Aorta (tissue), 5 donors: ENCODE measurements around the gene VEZT. TPM values are rescaled to one million over a fixed set of nuclear protein-coding genes. Genes with fewer than 3 reads are reported as not detected.
"Not testable (repeated sequence)": the region's sequence is repeated elsewhere in the genome, so short reads cannot be mapped to it uniquely, and the experiment has no call there.

ENCODE experiments used
- ATAC-seq: fragments of 200-7000 bp; cut with Tn5 transposase; one replicate; pipeline ENCODE4 v1.9.1; 2022; ENCODE audit warnings: moderate library complexity; ENCODE audit not compliant: low FRiP score
- DNase-seq, 2 donors: peaks; one replicate each; pipeline ENCODE4 v3.0.0-alpha.2; 2020
- H3K27ac ChIP-seq, 2 donors: one replicate each; pipeline ENCODE4 v1.5.1; 2013; ENCODE audit warnings: low read length in 2 of 2, mild to moderate bottlenecking in 2 of 2, moderate library complexity in 2 of 2, control low read depth in 1 of 2, inconsistent platforms in 1 of 2, low read depth in 1 of 2
- H3K27me3 ChIP-seq, 2 donors: one replicate each; pipeline ENCODE4 v1.6.1; 2013; ENCODE audit warnings: control low read depth in 1 of 2, low read length in 1 of 2, mild to moderate bottlenecking in 1 of 2, moderate library complexity in 1 of 2; ENCODE audit not compliant: insufficient read depth in 2 of 2, control insufficient read depth in 1 of 2
- H3K36me3 ChIP-seq, 2 donors: one replicate each; pipeline ENCODE4 v1.6.1; 2013; ENCODE audit warnings: control low read depth in 1 of 2, low read length in 1 of 2, mild to moderate bottlenecking in 1 of 2; ENCODE audit not compliant: insufficient read depth in 2 of 2, control insufficient read depth in 1 of 2
- H3K4me1 ChIP-seq, 2 donors: one replicate each; pipeline ENCODE4 v1.6.1; 2013; ENCODE audit warnings: low read length in 2 of 2, control low read depth in 1 of 2, mild to moderate bottlenecking in 1 of 2, moderate library complexity in 1 of 2; ENCODE audit not compliant: insufficient read depth in 2 of 2, control insufficient read depth in 1 of 2
- H3K4me3 ChIP-seq, 2 donors: one replicate each; pipeline ENCODE4 v1.5.1; 2013; ENCODE audit warnings: low read length in 2 of 2, control low read depth in 1 of 2, mild to moderate bottlenecking in 1 of 2
- H3K9me3 ChIP-seq: one replicate; pipeline ENCODE4 v1.6.1; 2013; ENCODE audit warnings: mild to moderate bottlenecking, low read length; ENCODE audit not compliant: control insufficient read depth
- WGBS, 2 donors: extraction: QIAGEN DNeasy Blood & Tissue Kit; methylation state at CpG; one replicate each; pipeline ENCODE4 v1.1.7; 2013; 5-methylcytosine and 5-hydroxymethylcytosine counted together
- intact Hi-C, 2 donors: fragments of 100-400 bp; cut with DNase I; formaldehyde crosslinking; loops; one replicate each; pipeline versions ENCODE4 v1.14.2 to v1.15.0; 2022
- polyA plus RNA-seq, 2 donors: library from polyadenylated mRNA; stranded (reverse); fragments of 200-250 nt; gene quantifications; one replicate each; pipeline ENCODE4 v1.2.3, GENCODE V29; 2013
- total RNA-seq, 2 donors: library from RNA; stranded (reverse); fragmentation: NEBNext Ultra II Directional; extraction: Animal tissue kit (Norgen Biotek cat#: 25700); gene quantifications; one replicate each; pipeline ENCODE4 v1.2.1, GENCODE V29; 2021
- donor health status: healthy with polysubstance abuse.
- donor health status: Bipolar disorder and iron deficiency.
- donor health status: DM: no; HTN: no; CAD: no.
- donor health status: DM: no; HTN: no; CAD: no.
- donor health status: DM: yes; HTN: yes; CAD: no.

Gene VEZT
- total and polyA plus RNA-seq, 4 donors = 39.0 to 103 (median 68.9) TPM

DNA sequence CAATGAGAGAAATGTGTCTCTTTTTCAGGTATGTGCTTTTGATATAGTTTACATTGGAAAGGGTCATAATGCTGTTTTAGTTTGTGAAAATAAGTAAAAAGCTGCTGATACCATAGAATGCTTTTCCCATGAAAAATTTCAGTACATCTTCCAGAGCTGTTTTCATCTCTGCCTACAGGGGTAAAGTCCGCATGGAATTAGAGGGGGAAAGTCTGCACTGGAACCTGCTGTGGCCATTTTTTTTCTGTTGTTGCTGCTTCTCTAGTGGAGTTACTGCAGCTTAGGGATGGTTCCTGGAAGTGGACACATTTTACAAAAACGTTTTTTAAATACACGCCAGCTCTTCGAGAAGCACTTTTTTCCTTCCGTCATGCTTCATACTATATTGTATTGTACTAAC, 81.3 kb downstream of the VEZT start:
- peak overlapping the region in 1 of 2 donors; percentile 11 for H3K27ac ChIP-seq
- H3K27me3 ChIP-seq = no peaks in the 10 kb centered on the region
- peaks cover 4 to 5% of the 10 kb centered on the region in 2 donors for H3K36me3 ChIP-seq
- intact Hi-C loops = no loop called here
- ATAC-seq (no peak), DNase-seq (no peak)
- H3K4me3 ChIP-seq = no peak overlapping the region
- H3K9me3 ChIP-seq = no peaks in the 10 kb centered on the region
- 80 to 84% methylated on average over 5 of the region's 5 CpGs for WGBS, 2 donors
- H3K4me1 ChIP-seq = peaks cover 0 to 2% of the 10 kb centered on the region in 2 donors

GRCh38 chr12:95300286-95300685, 82.7 kb downstream of the VEZT start:
- DNase-seq (no peak), ATAC-seq (no peak)
- 88 to 92% methylated on average over 2 of the region's 2 CpGs for WGBS, 2 donors
- no peak overlapping the region for H3K27ac ChIP-seq
- intact Hi-C loops = loop anchor here in 1 of 2 donors (10.0 kb wide), 1 partner anchor 55 kb away; no protein-coding TSS in a partner anchor
- H3K36me3 ChIP-seq = peaks cover 3 to 4% of the 10 kb centered on the region in 2 donors
- H3K4me3 ChIP-seq = no peak overlapping the region
- peaks cover 0 to 4% of the 10 kb centered on the region in 2 donors for H3K4me1 ChIP-seq
- no peaks in the 10 kb centered on the region for H3K9me3 ChIP-seq
- H3K27me3 ChIP-seq = no peaks in the 10 kb centered on the region

DNA sequence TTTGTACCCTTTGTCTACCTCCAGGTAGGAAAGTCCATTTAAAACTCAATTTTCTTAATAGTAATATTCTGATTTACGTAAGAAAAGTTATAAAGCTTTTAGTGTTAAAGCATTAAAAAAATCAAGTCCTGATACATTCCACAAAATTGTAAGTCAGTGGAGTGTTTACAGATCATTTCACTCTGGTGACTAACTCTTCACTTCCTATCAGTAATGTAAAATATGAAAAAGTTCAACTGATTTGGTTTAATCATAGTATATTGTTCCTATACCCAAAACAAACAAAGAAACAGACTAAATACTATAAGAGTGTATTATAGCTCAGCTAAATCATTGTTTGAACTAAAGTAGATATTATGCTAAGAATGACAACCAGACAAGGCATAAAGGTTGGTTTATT, 85.9 kb downstream of the VEZT start:
- intact Hi-C loops = loop anchor here in 1 of 2 donors (10.0 kb wide), 1 partner anchor 59 kb away; no protein-coding TSS in a partner anchor
- ATAC-seq = no peak
- no peak for DNase-seq

GRCh38 chr12:95304673-95305198, 87.1 kb downstream of the VEZT start:
- Histone ChIP-seq H3K36me3 (peaks cover 5 to 6% of the 10 kb centered on the region in 2 donors), H3K4me3 (no peak overlapping the region), H3K27me3 (no peaks in the 10 kb centered on the region), H3K9me3 (no peaks in the 10 kb centered on the region), H3K27ac (no peak overlapping the region), H3K4me1 (peaks cover 0 to 4% of the 10 kb centered on the region in 2 donors)
- ATAC-seq (no peak), DNase-seq (no peak)
- intact Hi-C loops = loop anchor here in 1 of 2 donors (10.0 kb wide), 1 partner anchor 60 kb away; no protein-coding TSS in a partner anchor
- WGBS, 2 donors = 31 to 39% methylated on average over 3 of the region's 3 CpGs

More for the DNA sequence above, 85.9 kb downstream of the VEZT start:
- Histone ChIP-seq H3K4me3 (no peak overlapping the region), H3K27me3 (no peaks in the 10 kb centered on the region), H3K9me3 (no peaks in the 10 kb centered on the region), H3K4me1 (peaks cover 0 to 4% of the 10 kb centered on the region in 2 donors), H3K36me3 (peaks cover 4 to 6% of the 10 kb centered on the region in 2 donors), H3K27ac (no peak overlapping the region)
- WGBS, 2 donors = 67 to 72% methylated on average over 1 of the region's 1 CpG

GRCh38 chr12:95312656-95313055, 95.0 kb downstream of the VEZT start:
- Histone ChIP-seq H3K27me3 (no peaks in the 10 kb centered on the region), H3K4me1 (no peaks in the 10 kb centered on the region), H3K4me3 (no peak overlapping the region), H3K27ac (no peak overlapping the region), H3K9me3 (no peaks in the 10 kb centered on the region), H3K36me3 (peaks cover 3 to 5% of the 10 kb centered on the region in 2 donors)
- no peak for DNase-seq
- ATAC-seq = no peak
- 71 to 74% methylated on average over 1 of the region's 1 CpG for WGBS, 2 donors
- intact Hi-C loops = no loop called here

DNA sequence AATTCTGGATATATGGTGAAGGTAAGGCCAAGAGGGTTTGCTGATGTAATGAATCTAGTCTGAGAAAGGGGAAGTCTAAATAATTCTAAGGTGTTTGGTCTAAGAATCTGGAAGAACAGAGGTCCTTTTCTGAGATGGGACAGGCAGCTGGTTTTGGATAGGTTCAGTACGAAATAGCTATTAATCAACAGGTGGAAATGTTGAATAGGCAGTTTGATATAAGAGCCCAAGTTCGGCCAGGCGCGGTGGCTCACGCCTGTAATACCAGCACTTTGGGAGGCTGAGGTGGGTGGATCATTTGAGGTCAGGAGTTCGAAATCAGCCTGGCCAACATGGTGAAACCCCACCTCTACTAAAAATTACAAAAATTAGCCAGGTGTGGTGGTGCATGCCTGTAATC, 97.1 kb downstream of the VEZT start:
- H3K27me3 ChIP-seq, H3K9me3 ChIP-seq, H3K27ac ChIP-seq, ATAC-seq, H3K4me1 ChIP-seq, DNase-seq, H3K36me3 ChIP-seq, H3K4me3 ChIP-seq, intact Hi-C loops: not testable (repeated sequence)
- WGBS, 2 donors = 89 to 91% methylated on average over 6 of the region's 6 CpGs

DNA sequence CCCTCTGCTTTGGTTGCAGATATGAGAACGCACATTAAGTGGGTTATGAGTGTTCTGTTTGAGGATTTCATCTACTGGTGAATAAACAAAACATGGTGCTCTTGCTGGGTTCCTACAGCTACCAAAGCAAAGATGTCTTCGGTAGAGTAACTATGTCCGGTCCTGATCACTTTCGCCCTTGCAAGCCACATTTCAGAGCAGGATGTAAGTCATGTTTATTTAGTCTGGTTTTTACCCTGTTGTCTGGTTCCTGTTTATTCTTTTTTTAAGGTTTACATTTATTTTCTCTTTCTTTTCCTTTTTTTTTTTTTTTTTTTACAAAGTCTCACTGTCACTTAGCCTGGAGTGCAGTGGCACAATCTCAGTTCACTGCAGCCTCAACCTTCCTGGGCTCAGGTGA, 99.2 kb downstream of the VEZT start:
- 90 to 91% methylated on average over 4 of the region's 4 CpGs for WGBS, 2 donors
- ATAC-seq (no peak), DNase-seq (no peak)
- intact Hi-C loops = no loop called here
- Histone ChIP-seq H3K27me3 (no peaks in the 10 kb centered on the region), H3K27ac (no peak overlapping the region), H3K4me1 (no peaks in the 10 kb centered on the region), H3K9me3 (no peaks in the 10 kb centered on the region), H3K4me3 (no peak overlapping the region), H3K36me3 (no peaks in the 10 kb centered on the region)

DNA sequence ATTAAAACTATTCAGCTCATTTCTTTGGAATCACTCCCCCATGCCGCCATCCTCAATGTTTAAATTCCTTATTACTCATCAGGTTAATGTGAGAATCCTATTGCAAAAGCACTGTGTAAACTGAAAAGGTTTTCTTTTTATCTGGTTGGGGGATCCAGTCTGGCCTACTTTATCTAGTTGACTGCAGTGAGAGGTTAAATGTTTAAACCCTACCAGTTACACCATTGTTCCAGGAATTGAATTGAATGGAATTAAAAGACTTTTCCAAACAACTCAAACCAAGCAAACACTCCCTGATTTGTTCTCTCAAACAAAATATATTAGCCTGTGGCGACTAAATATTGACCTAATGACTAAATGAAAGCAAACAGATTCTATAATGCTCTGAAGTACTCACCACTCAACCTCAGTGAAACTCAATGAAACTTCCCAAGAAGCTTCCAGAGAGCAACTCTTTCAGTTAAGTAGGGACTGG, 100.5 kb downstream of the VEZT start:
- 82 to 87% methylated on average over 2 of the region's 2 CpGs for WGBS, 2 donors
- ATAC-seq = no peak

GRCh38 chr12:95319694-95320331, 102.2 kb downstream of the VEZT start:
- H3K9me3 ChIP-seq = no peaks in the 10 kb centered on the region
- ATAC-seq (no peak), DNase-seq (no peak)
- H3K4me3 ChIP-seq = no peak overlapping the region
- H3K4me1 ChIP-seq = peaks cover 0 to 2% of the 10 kb centered on the region in 2 donors
- no peaks in the 10 kb centered on the region for H3K36me3 ChIP-seq
- intact Hi-C loops = no loop called here
- H3K27me3 ChIP-seq = no peaks in the 10 kb centered on the region
- no peak overlapping the region for H3K27ac ChIP-seq
- WGBS, 2 donors = 94 to 96% methylated on average over 1 of the region's 1 CpG

More for the DNA sequence above, 100.5 kb downstream of the VEZT start:
- Histone ChIP-seq H3K27me3 (no peaks in the 10 kb centered on the region), H3K4me1 (no peaks in the 10 kb centered on the region), H3K4me3 (no peak overlapping the region), H3K9me3 (no peaks in the 10 kb centered on the region), H3K36me3 (no peaks in the 10 kb centered on the region), H3K27ac (no peak overlapping the region)
- intact Hi-C loops = no loop called here
- DNase-seq = no peak
